Left renal pelvis (tissue), 4 donors: Measurements from ENCODE around the gene NOD1. TPM values are rescaled to one million over a fixed set of nuclear protein-coding genes. Genes with fewer than 3 reads are reported as not detected.
"Not testable (repeated sequence)": the region's sequence is repeated elsewhere in the genome, so short reads cannot be mapped to it uniquely, and the experiment has no call there.

Source experiments
- DNase-seq, 4 donors: peaks; one replicate each; pipeline ENCODE4 v3.0.0-alpha.2; 2013; ENCODE audit warnings: low read depth in 4 of 4, low spot score in 3 of 4
- polyA plus RNA-seq, 4 donors: library from polyadenylated mRNA; unstranded; fragments of 120-200 nt; gene quantifications; one replicate each; pipeline ENCODE4 v1.2.1, GENCODE V29; 2013; ENCODE audit not compliant: insufficient read length in 4 of 4

Gene NOD1
- polyA plus RNA-seq, 4 donors: 7.3 to 13.0 (median 10.1) TPM

DNA sequence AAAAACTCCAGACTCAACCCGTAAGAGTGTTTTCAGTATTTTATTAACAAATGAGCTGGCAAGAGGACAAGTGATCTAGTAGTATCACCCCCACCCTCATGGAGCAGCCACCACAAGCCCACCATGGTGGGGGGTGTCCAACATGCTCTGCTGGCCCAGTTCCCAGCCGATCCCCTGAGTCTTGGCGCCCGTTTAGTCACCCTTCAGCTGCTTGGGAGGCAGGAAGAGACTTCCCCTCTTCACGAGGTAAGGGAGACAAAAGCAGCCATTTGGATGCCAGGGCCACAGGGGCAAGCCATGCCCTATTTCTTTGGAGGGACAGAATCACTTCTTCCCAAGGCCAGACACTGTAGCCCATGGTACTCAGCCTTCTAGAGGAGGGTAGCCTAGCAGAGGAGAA, 54.1 kb downstream of the NOD1 start:
- DNase-seq: no peak

DNA sequence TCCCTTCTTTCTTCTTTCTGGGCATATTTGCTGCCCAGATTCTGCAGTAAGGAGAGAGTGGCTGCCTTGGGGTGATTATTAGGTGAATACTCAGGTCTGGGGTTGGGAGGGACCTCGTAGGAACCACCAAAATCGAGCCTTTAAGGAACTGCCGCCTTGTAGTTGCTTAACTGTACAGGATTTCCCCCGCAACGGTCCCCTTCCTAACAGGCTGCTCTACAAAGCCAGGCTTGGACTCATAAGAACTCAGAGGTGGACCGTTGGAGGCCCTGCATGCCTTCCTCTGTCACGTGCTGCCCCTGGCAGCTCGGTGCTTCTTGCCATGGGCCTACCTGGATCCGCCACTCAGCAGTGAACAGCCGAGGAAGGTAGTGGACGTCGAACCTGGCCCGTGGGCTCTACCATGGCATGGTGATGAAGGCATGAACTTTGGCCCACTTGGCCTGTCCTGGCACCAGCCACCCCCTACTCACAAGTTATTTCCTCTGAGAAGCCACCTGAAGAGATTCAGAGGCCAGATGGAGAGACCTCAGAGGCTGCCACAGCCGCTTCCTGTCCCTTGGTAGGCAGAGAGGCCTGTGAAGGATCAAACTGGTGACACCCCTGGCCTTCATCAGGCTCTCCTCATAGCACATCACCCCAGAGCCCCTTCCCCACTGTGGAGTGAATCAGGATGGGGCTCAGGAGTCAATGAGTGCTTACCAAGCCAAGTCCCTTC, 54.6 kb downstream of the NOD1 start:
- DNase-seq: no peak

DNA sequence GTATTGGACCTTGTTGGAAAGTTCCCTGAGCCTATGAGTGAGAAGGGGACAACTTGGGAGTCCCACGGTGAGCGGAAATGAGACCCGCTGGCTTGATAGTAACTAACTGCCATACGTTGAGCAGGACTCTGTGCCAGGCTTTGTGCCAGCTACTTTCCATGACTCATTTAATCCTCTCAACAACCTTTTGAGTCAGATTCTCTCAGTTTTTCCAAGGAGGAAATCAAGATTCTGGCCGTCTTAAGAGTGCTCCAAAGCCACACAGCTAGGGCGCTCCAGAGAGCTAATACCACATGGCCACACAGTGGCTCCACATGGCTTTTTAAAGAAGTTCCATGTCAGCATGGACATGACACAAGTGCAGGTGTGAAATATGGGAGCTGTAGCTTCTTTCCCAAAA, 55.7 kb downstream of the NOD1 start:
- DNase-seq: no peak

DNA sequence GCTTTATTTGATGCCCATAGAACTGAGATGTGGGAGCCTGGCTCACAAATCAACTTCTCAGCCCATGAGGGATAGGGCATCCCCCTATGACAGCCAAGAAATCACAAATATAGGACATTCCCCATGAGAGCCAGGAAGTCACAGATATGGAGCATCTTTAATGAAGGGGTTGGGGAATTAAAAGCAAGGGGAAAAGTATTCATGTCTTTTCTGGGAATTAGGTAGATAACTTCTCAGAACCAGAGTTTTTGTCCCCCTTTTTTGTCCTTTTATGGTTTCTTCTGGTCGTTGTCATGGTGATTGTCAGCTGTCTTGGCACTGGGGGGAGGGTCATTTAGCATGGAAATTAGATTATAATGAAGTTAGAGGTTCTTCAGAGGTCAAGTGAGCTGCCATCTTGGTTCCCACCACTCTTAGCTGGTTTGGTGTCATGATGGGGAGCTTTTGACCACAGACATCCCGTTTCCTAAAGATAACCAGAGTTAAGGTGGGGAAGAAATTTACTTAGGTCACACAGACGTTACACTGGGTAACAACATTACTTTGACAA, 56.9 kb downstream of the NOD1 start:
- DNase-seq: no peak

DNA sequence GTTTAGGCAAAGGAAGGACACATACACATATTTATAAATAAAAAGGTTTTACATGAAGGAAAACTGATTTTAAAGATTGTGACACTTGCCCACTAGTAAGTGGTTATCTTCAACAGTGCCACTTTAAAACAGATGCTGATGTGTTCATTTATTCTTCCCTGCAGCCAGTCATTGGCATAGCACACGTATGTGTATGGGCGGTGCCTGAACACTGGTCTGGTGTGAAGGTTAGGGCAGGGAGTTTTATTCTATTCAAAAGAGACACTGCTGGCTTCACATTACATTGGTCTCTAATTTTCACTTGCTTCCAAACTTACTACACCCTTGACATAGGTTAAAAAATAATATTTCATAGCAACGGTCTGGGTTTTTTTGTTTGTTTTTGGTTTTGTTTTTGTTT, 57.9 kb downstream of the NOD1 start:
- DNase-seq: no peak

DNA sequence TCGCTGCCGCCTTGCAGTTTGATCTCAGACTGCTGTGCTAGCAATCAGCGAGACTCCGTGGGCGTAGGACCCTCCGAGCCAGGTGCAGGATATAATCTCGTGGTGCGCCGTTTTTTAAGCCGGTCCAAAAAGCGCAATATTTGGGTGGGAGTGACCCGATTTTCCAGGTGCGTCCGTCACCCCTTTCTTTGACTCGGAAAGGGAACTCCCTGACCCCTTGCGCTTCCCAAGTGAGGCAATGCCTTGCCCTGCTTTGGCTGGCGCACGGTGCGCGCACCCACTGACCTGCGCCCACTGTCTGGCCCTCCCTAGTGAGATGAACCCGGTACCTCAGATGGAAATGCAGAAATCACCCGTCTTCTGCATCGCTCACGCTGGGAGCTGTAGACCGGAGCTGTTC, 58.5 kb downstream of the NOD1 start:
- not testable (repeated sequence) for DNase-seq

DNA sequence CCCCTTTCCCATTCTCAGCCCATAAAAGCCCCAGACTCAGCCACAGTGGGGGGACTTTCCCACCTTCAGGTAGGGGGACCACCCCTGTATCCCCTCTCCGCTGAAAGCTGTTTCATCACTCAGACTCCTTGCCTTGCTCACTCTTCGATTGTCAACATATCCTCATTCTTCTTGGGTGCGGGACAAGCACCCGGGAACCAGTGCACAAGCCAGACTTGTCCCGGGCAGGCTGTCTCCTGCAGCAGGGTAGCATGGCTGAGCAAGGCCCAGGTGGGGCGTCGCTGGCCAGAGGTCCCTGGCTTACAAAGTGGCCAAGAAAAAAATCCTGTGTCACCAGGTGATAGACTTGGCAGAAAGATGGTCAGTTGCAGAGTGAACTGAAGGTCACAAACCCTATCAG, 64.7 kb downstream of the NOD1 start:
- no peak for DNase-seq

DNA sequence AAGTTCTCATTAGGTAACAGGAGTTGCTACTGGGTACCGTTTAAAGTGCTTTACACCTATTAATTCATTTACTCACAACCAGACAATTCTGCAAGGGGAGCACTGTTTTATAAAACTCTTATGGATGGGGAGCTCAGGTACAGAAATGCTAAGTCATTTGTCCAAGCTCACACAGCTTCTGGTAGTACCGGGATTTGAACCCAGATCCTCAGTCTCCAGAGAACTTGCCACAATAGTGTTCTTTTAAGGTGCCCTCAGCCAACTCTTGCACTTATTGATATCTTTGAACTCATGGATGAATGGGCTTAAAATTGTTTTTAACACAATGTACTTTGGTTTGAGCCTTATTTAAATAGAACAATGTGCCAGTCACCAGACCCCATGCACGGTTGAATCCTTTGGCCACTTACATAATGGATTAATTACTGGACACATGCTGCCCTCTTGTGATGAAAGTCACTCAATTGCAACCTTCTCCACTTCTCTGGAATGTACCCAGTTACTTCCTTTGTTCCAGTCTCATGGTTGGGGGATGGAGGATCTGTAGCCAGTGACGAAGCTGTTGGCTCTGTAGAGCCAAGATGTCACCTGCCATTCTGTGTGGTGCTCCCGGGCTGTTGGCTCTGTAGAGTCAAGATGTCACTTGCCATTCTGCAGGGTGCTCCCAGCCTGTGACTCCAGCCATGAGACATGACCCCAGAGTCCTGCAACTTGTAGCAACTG, 65.6 kb downstream of the NOD1 start:
- DNase-seq: peak; percentile 14 to 50 (median 34)

DNA sequence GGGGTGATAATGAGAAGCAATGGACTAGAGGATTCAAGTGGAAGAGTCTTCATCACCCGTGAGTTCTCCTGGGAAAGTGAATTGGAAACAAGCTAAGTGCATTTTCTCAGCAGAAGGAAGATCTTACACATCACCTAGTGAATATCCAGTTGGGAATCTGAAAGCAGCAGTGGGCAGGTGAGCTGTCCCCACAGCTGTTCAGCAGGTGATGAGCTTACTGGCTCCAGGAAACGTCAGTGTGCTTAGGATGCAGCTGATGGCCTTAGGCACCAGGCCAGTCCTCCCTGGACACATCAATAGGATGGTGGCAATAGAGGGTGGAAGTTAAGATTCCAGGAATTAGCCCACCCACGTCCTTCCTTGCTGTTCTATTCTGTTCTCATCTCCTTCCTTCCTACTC, 66.7 kb downstream of the NOD1 start:
- no peak for DNase-seq

DNA sequence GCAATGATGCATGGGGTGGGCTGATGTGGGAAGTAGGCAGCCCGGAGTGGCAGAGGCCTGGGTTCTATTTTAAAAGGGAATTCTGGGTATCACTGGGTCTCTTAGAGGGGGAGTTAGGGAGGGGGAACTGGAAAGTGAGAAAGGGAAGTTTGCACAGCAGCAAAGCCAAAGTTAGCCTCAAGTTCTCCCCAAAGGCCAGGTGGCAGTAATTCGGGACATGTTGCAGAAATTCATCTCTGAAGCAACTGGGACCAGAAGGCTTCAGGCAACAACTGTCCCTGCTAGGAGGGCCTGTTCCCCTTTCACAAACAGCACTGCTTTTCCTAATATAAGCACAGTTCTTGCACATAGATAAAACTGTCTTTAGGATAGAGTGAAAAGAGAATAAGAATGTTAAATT, 67.4 kb downstream of the NOD1 start:
- DNase-seq: no peak

DNA sequence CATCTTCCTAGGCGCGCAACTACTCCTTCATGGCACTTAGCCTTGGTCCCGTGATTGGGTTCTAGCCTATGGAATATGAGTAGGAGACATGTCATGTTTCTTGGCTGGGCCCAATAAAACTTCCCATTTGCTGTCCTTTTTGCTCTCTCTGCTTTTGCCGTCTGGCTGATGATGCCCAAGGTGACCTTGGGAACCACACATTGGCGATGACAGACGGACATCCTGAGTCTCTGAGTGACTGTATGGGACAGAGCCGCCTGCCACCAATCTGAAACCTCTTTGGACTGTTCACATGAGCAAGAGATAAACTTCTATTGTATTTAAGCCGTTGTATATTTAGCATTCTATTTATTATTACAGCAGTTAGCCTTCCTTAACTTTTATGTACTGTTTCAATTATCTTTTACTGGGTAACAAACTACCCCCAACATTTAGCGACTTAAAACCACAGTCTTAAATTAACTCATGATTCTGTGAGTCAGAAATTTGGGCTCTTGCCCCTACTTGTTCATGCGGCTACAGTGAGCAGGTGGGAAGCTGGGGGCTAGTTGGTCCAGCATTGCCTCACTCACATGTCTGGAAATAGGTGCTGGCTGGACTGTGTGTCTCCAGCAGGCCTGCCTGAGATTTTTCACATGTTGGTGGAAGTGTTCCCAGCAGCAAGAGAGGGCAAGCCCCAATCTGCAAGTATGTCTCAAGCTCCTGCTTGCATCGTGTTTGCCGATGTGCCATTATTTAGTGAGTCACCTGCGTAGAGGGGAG, 71.7 kb downstream of the NOD1 start:
- no peak for DNase-seq

DNA sequence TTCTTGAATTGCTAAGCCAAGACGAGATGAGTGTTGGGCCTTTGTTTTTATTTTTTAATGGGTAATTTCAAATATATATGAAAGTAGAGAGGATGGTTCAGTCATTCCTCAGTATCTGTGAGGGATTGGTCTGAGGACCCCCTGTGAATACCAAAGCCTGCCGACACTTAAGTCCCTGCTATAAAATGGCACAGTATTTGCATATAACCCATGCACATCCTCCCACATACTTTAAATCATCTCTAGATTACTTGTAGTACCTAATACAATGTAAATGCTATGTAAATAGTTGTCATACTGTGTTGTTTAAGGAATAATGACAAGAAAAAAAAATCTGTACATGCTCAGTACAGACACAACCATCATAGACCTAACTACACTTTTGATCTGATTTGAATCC, 73.4 kb downstream of the NOD1 start:
- DNase-seq: no peak

DNA sequence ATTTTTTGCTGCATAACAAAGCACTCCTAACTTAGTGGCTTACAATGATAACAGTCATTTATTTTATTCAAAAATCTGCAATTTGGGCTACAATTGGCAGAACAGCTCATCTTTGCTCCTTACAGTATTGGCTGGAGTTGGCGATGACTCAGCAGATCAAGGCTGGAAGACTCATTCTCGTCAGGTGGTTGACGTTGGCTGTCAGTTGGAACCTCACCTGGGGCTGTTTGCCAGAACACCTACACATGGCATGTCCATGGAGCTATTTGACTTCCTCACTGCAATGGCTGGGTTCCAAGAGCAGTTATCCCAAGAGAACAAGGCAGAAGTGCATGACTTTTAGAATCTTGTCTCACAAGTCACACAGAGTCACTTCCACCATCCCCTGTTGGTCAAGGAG, 75.1 kb downstream of the NOD1 start:
- DNase-seq: no peak

DNA sequence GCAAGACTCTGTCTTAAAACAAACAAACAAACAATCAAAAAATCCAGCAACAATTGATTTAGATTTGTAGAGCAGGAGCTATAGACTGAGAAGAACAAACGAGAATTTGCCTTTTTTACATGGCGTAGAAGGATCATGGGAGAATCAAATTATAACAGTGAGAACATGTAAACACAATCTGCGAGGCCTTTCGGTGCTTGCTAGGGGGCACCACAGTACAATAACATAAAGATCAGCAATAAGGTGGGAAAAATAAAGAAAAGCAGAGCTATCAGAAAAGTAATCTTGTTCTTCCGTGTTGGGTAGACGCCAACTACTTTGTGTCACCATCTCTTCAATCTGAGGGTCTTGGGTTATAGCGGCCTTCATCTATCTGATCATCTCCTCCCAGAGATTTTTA, 82.2 kb downstream of the NOD1 start:
- no peak for DNase-seq

DNA sequence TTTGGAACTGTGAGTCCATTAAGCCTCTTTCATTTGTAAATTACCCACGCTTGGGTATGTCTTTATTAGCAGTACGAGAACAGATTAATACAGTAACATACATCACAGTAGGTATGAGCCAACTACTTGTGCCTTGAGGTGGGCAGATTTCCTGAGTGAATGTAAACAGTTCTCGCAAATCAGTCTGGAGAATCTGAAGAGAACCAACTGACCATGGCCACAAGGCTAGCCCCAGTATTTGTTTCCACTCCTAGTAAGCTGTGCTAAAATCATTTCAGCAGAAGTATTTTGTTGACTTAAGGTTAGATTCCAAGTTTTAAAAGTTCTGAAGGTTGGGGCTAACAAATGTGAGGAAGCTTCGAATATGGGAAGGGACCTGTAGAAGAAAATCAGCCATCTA, 82.9 kb downstream of the NOD1 start:
- DNase-seq: no peak

DNA sequence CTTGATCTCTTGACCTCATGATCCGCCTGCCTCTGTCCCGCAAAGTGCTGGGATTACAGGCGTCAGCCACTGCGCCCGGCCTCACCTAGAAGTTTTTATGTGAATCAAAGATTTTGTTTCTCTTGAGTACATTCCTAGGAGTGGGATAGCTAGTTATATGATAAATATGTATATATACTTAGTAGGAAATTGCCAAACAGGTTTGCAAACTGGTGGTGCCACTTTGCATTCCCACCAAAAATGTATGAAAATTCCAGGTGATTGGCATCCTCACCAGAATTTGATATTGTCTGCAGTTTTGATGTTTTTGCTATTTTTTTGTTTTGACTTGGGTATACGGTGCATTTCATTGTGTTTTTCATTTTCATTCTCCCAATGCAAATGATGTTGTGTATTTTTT, 86.8 kb downstream of the NOD1 start:
- DNase-seq: no peak

DNA sequence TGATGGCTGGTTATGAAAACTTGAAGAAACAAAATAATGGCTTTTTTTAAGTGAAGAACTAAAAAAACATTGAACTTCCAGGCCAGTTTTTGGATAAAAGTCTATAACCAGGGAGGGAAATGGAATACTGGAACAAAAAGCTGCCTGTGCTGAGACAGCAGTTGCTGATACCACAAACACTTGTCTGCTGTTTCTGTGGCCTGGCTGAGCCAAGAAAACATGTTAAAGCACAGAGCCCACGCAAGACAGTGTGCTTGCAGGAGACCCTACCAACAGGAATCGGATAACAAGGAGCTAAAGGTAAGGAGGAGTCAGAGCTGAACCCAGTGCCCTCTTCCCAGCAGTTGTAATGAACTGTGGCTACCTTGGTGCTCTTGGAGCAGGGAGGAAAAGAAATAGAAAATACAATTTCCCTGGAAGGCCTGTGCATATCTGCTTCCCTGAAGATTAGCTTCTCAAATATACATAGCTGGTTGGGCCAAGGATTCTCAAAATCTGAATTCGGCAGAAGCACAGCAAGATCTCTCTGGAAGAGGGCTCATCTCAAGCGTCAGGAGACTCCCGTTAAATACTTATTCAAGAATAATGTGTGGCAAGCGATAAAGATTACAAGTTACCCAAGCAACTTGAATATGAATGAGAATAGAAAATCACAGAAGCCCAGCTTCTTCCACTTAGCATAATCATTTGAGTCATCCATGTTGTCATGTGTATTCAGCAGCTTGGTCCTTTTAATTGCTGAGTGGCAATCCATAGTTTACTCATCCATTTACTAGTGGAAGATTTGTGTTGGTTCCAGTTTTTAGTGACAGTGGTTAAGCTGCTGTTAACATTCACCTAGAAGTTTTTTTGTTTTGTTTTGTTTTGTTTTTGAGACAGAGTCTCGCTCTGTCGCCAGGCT, 87.6 kb downstream of the NOD1 start:
- no peak for DNase-seq

DNA sequence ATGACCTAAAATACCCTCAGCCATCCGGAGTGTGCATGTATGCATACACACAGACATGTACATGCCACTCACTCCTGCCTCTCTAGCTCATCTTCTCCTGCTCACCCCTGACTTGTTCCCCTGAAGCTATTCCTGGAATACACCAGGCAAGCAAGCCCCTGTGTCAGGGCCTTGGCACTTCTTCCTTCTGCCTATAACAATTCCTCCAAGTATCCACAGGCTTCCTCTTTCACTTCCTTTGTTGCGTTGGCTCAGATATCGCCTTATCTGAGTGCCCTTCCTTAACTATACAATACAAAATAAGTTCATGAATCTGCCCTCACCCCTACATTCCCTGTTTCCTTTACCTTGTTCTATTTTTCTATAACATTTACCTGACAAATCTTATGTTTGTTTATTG, 88.8 kb downstream of the NOD1 start:
- DNase-seq: no peak

DNA sequence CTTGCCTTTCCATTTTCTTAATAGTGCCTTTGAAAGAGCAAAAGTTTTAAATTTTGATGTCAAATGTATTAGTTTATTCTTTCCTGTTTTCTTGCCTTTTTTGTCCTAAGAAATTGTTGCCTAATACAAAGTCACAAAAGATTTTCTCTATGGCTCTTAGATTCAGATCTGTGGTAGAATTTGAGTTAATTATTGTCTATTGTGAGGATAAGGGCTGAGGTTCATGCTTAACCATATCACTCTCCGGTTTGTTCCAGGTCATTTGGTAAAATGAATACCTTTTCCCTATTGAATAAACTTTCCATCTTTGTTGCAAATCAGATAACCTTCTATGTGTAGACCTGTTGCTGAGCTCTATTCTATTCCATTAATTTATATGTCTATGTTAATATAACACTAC, 96.0 kb downstream of the NOD1 start:
- no peak for DNase-seq

DNA sequence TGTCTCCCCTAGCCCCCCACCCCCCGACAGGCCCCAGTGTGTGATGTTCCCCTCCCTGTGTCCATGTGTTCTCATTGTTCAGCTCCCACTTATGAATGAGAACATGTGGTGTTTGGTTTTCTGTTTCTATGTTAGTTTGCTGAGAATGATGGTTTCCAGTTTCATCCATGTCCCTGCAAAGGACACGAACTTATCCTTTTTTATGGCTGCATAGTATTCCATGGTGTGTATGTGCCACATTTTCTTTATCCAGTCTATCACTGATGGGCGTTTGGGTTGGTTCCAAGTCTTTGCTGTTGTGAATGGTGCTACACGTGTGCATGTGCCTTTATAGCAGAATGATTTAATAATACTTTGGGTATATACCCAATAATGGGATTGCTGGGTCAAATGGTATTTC, 97.8 kb downstream of the NOD1 start:
- not testable (repeated sequence) for DNase-seq
